Esophagus mucosa (tissue), 1 donor: ENCODE data around the gene BUB1B. TPM values are rescaled to one million over a fixed set of nuclear protein-coding genes. Genes with fewer than 3 reads are reported as not detected.

ENCODE experiments used
- ATAC-seq: fragments of 200-7000 bp; cut with Tn5 transposase; one replicate; pipeline ENCODE4 v1.9.1; 2020
- total RNA-seq: library from RNA; stranded (reverse); gene quantifications from one replicate; pipeline ENCODE4 v1.2.4, GENCODE V29; 2023
- donor health status: DM: yes; HTN: yes; CAD: no.

BUB1B gene
- total RNA-seq, 1 donor from 2014 or later, result 15.3 TPM

GRCh38 chr15:40240619-40241221 lies 79.9 kb downstream of the BUB1B start:
- peak; percentile 2 for ATAC-seq

GRCh38 chr15:40241269-40242212 lies 80.7 kb downstream of the BUB1B start:
- ATAC-seq, result no peak

- ATAC-seq, result no peak
Observed at GRCh38 chr15:40242213-40242599, 81.3 kb downstream of the BUB1B start.

- ATAC-seq, result no peak
Observed at GRCh38 chr15:40242601-40243000, 81.7 kb downstream of the BUB1B start.

- ATAC-seq, result peak; percentile 27
Observed at GRCh38 chr15:40243126-40243810, 82.4 kb downstream of the BUB1B start.

GRCh38 chr15:40244961-40245523 lies 84.2 kb downstream of the BUB1B start:
- ATAC-seq, result peak; percentile 63

- ATAC-seq, result no peak
Observed at GRCh38 chr15:40245666-40246450, 85.0 kb downstream of the BUB1B start.

- peak; percentile 43 for ATAC-seq
Observed at GRCh38 chr15:40246496-40247280, 85.8 kb downstream of the BUB1B start.

- no peak for ATAC-seq
Observed at GRCh38 chr15:40247406-40247971, 86.6 kb downstream of the BUB1B start.

- ATAC-seq, result no peak
Observed at GRCh38 chr15:40248006-40248783, 87.3 kb downstream of the BUB1B start.

- ATAC-seq, result peak; percentile 72
Observed at GRCh38 chr15:40249477-40250303, 88.8 kb downstream of the BUB1B start.

GRCh38 chr15:40250304-40250656 lies 89.4 kb downstream of the BUB1B start:
- no peak for ATAC-seq

GRCh38 chr15:40250771-40251483 lies 90.1 kb downstream of the BUB1B start:
- ATAC-seq, result no peak

GRCh38 chr15:40251486-40252140 lies 90.7 kb downstream of the BUB1B start:
- ATAC-seq, result no peak

GRCh38 chr15:40252141-40252437 lies 91.2 kb downstream of the BUB1B start:
- peak; percentile 2 for ATAC-seq

- ATAC-seq, result peak; percentile 78
Observed at GRCh38 chr15:40252438-40253166, 91.7 kb downstream of the BUB1B start.

GRCh38 chr15:40253167-40253790 lies 92.4 kb downstream of the BUB1B start:
- ATAC-seq, result no peak
